Measurements from ENCODE around the gene ABHD2.
"Not testable (repeated sequence)": the region's sequence is repeated elsewhere in the genome, so short reads cannot be mapped to it uniquely, and the experiment has no call there.

ABHD2 gene

DNA sequence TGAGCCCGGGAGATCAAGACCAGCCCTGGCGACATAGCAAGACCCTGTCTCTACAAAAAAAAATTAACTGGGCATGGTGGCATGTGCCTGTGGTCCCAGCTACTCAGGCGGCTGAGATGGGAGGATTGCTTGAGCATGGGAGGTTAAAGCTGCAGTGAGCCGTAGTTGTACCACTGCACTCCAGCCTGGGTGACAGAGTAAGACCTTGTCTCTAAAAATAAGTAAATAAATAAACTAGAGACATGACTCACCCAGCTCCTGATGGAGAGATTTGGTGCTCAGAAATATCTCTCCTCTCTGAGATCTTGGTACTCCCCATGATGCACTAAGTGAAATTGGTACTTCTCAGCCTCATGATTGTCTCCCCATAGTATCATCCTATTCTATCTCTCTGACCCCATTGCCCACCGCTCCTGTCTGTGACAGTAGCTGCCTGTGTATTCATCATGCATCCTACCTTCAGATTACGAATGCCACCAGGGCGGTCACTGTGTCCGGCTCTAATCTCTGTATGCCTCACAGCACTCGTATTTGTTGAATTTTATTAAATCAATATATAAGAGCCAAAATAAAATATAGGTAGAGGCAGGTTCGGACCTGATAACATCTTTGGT lies 50.9 kb downstream of the ABHD2 start:
- no peak overlapping the region for H3K4me3 ChIP-seq (ENCODE audit: low read depth, low read length)
- TF ChIP-seq, protein P1, sequence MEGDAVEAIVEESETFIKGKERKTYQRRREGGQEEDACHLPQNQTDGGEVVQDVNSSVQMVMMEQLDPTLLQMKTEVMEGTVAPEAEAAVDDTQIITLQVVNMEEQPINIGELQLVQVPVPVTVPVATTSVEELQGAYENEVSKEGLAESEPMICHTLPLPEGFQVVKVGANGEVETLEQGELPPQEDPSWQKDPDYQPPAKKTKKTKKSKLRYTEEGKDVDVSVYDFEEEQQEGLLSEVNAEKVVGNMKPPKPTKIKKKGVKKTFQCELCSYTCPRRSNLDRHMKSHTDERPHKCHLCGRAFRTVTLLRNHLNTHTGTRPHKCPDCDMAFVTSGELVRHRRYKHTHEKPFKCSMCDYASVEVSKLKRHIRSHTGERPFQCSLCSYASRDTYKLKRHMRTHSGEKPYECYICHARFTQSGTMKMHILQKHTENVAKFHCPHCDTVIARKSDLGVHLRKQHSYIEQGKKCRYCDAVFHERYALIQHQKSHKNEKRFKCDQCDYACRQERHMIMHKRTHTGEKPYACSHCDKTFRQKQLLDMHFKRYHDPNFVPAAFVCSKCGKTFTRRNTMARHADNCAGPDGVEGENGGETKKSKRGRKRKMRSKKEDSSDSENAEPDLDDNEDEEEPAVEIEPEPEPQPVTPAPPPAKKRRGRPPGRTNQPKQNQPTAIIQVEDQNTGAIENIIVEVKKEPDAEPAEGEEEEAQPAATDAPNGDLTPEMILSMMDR (IDR thresholded peaks at IDR 0.05; ENCODE audit: insufficient read depth, low read length, missing control alignments): no peak
- ChIA-PET POLR2A (no interaction called here), CTCF (interaction anchor here (0.6 to 7.3 kb wide), 10 partner anchors 7 to 237 kb away, joined by 3 to 75 read pairs (median 3); no protein-coding TSS in a partner anchor)
- no peak for DNase-seq (ENCODE audit: low read depth, low spot score)

DNA sequence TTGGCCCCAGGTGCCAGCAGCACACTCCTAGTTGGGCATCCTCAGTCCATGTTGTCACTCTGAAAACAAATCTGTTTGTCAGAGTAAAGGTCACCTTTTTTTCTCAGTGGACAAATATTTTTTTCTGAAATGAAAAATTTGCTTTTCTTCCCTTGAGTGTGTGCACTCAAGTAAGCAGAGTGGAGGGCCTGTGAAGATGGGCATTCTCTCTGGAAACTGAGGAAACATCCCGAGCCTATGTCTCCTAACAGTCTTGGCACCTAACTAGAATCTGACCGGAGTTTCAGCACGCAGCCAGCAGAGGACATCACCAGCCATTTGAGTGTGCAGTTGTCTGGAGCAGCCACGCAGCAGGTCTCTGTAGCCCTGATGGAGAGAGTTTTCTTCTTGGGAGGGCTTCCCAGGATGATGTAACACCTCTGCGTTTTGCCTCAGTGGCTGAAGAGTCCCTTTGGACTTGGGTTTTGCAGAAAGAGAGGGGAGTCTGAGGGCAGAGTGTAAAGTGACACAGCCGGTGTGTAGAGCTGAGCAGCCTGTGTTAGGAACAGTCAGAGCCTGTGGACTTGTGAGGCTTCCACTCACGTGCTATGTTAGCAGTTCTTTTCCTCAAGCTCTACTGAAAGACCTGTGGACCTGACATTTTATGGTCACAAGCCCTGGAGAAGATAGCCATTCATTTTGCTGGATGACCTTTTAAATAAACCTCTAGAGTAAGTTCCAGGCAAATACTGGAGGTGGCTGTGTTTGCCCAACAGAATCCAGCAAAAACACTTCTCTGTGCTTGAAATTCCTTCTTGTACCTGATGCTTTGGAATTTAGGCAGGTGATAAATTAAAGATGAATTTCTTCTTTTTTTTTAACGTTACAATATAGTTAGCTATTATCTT lies 51.6 kb downstream of the ABHD2 start:
- DNase-seq (ENCODE audit: low read depth, low spot score): no peak
- no peak overlapping the region for H3K4me3 ChIP-seq (ENCODE audit: low read depth, low read length)
- ChIA-PET POLR2A (no interaction called here), CTCF (interaction anchor here (0.6 to 7.3 kb wide), 4 partner anchors 10 to 82 kb away, joined by 3 to 75 read pairs (median 23); no protein-coding TSS in a partner anchor)
- TF ChIP-seq, protein P1 (IDR thresholded peaks at IDR 0.05; ENCODE audit: insufficient read depth, low read length, missing control alignments): peak; percentile 20

DNA sequence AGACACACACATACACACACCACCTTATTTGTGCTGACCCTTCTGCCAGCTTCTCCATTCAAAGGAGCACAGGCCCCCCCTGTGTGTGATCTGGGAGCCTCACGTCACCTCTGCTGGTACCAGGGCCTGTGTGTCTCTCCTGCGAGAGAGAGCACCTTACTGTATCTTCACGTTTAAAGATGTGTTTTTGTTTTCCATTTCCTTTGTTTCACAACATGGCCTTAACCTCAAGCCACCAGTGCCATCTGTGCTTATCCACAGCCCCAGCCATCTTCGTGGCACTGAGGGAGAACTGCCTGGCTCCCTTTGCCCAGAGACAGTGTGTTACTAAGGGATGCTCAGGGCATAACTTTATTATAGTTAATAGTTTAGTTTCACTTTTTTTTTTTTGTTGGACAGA lies 52.3 kb downstream of the ABHD2 start:
- ChIA-PET POLR2A (no interaction called here), CTCF (interaction anchor here (0.6 to 7.3 kb wide), 6 partner anchors 9 to 83 kb away, joined by 3 to 75 read pairs (median 5); no protein-coding TSS in a partner anchor)
- DNase-seq (ENCODE audit: low read depth, low spot score): no peak
- no peak overlapping the region for H3K4me3 ChIP-seq (ENCODE audit: low read depth, low read length)
- TF ChIP-seq, protein P1 (IDR thresholded peaks at IDR 0.05; ENCODE audit: insufficient read depth, low read length, missing control alignments): no peak

DNA sequence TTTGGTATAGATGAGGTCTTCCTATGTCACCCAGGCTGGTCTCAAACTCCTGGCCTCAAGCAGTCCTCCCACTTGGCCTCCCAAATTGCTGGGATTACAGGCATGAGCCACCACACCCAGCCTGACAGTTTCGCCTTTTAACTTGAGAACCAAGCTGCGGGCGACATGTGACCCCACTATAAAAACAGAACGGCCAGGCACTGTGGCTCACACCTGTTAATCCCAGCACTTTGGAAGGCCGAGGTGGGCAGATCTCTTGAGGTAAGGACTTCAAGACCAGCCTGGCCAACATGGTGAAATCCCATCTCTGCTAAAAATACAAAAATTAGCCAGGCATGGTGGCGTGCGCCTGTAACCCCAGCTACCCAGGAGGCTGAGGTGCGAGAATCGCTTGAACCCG lies 52.9 kb downstream of the ABHD2 start:
- CTCF ChIA-PET: interaction anchor here (1.1 to 7.3 kb wide), 5 partner anchors 9 to 83 kb away, joined by 3 to 75 read pairs (median 6); no protein-coding TSS in a partner anchor
- H3K4me3 ChIP-seq (ENCODE audit: low read depth, low read length); DNase-seq (ENCODE audit: low read depth, low spot score); POLR2A ChIA-PET: not testable (repeated sequence)

DNA sequence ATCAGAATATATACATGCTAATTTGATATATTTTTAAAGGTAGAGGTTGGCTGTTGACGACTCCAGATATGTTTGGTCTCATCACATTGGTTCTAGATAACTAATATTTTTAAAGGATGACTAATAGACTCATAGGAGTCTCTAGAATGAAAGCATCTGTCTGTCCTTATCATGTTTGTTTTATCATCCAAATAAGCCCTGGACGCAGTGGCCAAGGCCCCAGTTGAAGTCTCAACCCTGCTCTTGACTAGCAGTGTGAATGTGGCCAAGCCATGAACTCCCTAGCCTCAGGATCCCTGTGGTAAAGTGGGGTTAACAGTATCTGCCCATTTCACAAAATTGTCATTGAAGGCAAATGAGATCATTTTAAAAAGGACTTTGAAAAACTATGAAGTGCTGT lies 53.6 kb downstream of the ABHD2 start:
- no peak overlapping the region for H3K4me3 ChIP-seq (ENCODE audit: low read depth, low read length)
- DNase-seq (ENCODE audit: low read depth, low spot score): no peak
- ChIA-PET CTCF (interaction anchor here (1.2 to 7.3 kb wide), 3 partner anchors 12 to 84 kb away, joined by 3 to 75 read pairs (median 40); no protein-coding TSS in a partner anchor), POLR2A (no interaction called here)
- TF ChIP-seq, protein P1 (IDR thresholded peaks at IDR 0.05; ENCODE audit: insufficient read depth, low read length, missing control alignments): no peak

DNA sequence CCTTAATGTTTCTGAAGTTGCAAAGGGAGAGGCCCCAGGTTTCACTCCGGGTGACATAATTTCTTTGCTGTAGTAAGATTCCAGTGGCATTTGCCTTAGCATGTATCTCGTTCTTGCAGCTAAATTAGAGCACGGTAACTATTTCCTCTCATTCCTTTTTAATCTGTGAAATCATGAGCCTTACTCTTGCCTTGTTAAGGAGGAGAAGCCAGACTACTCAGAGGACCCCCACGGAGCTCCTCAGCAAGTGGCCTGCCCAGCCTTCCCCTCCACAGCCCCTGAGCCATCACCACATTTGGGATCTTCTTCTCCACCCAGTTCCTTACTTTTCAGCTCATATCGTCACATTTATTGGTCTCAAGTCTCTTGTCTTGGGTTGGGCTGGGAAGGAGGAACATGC lies 54.2 kb downstream of the ABHD2 start:
- TF ChIP-seq, protein P1 (IDR thresholded peaks at IDR 0.05; ENCODE audit: insufficient read depth, low read length, missing control alignments): no peak
- ChIA-PET CTCF (interaction anchor here (1.2 to 7.3 kb wide), 3 partner anchors 12 to 84 kb away, joined by 3 to 75 read pairs (median 40); no protein-coding TSS in a partner anchor), POLR2A (no interaction called here)
- no peak overlapping the region for H3K4me3 ChIP-seq (ENCODE audit: low read depth, low read length)
- DNase-seq (ENCODE audit: low read depth, low spot score): no peak

Data from AG04449 (cell line).